DMS153 (cell line): ENCODE data around the gene KCNT1.

Source experiments
- DNase-seq: peaks from one replicate; lab custom pipeline; 2025; lab: John Stamatoyannopoulos, UW

The KCNT1 gene

GRCh38 chr9:135819905-135820304 lies 117.9 kb downstream of the KCNT1 start:
- DNase-seq, result no peak

GRCh38 chr9:135820661-135821060 lies 118.7 kb downstream of the KCNT1 start:
- no peak for DNase-seq

- no peak for DNase-seq
Measured at GRCh38 chr9:135821116-135821515, 119.1 kb downstream of the KCNT1 start.

- no peak for DNase-seq
Measured at GRCh38 chr9:135821733-135822373, 119.9 kb downstream of the KCNT1 start.

- no peak for DNase-seq
Measured at GRCh38 chr9:135822374-135822755, 120.4 kb downstream of the KCNT1 start.

GRCh38 chr9:135823036-135823435 lies 121.1 kb downstream of the KCNT1 start:
- DNase-seq, result no peak

- no peak for DNase-seq
Measured at GRCh38 chr9:135825435-135826187, 123.6 kb downstream of the KCNT1 start.

- no peak for DNase-seq
Measured at GRCh38 chr9:135826188-135826545, 124.2 kb downstream of the KCNT1 start.

GRCh38 chr9:135827301-135827700 lies 125.3 kb downstream of the KCNT1 start:
- DNase-seq, result no peak

- DNase-seq, result no peak
Measured at GRCh38 chr9:135827866-135828580, 126.0 kb downstream of the KCNT1 start.

GRCh38 chr9:135828656-135829055 lies 126.7 kb downstream of the KCNT1 start:
- no peak for DNase-seq

- DNase-seq, result no peak
Measured at GRCh38 chr9:135830496-135830895, 128.5 kb downstream of the KCNT1 start.

- DNase-seq, result no peak
Measured at GRCh38 chr9:135833864-135834263, 131.9 kb downstream of the KCNT1 start.

- no peak for DNase-seq
Measured at GRCh38 chr9:135835131-135835530, 133.1 kb downstream of the KCNT1 start.

GRCh38 chr9:135839516-135839915 lies 137.5 kb downstream of the KCNT1 start:
- no peak for DNase-seq

- no peak for DNase-seq
Measured at GRCh38 chr9:135840107-135840506, 138.1 kb downstream of the KCNT1 start.

- DNase-seq, result no peak
Measured at GRCh38 chr9:135840539-135840938, 138.6 kb downstream of the KCNT1 start.
